HG03457 (cell line): ENCODE data around the gene TRMT10A.
"Not testable (repeated sequence)": the region's sequence is repeated elsewhere in the genome, so short reads cannot be mapped to it uniquely, and the experiment has no call there.

ENCODE experiments used
- ATAC-seq: cut with Tn5 transposase; IDR thresholded peaks from one replicate; pipeline ENCODE4 v1.9.1; 2021; ENCODE audit warnings: moderate number of reproducible peaks; ENCODE audit not compliant: unreplicated experiment

The TRMT10A gene

GRCh38 chr4:99564921-99565320 lies 1.1 kb upstream of the TRMT10A start:
- ATAC-seq = no peak

DNA sequence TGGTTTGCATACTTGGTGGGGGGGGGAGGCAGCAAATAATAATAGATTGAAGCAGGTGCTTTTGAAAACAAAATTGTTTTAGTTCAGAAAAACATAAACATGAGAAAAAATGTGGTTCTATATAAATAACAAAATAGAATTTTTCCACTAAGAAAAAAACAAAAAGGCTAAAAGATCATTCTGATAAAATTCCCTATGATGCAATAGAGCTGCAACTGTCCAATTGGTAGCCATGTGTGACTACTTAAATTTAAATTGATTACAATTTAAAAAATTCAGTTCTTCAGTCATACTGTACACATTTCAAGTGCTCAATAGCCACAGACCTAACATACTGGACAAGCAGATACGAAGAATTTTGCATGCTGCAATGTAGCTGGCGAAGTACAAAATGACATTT lies 11.0 kb downstream of the TRMT10A start:
- no peak for ATAC-seq

- ATAC-seq = no peak
Observed at GRCh38 chr4:99540277-99540939, 23.4 kb downstream of the TRMT10A start.

- ATAC-seq = no peak
Observed at GRCh38 chr4:99537674-99538073, 26.2 kb downstream of the TRMT10A start.

- no peak for ATAC-seq
Observed at GRCh38 chr4:99536848-99537247, 27.0 kb downstream of the TRMT10A start.

DNA sequence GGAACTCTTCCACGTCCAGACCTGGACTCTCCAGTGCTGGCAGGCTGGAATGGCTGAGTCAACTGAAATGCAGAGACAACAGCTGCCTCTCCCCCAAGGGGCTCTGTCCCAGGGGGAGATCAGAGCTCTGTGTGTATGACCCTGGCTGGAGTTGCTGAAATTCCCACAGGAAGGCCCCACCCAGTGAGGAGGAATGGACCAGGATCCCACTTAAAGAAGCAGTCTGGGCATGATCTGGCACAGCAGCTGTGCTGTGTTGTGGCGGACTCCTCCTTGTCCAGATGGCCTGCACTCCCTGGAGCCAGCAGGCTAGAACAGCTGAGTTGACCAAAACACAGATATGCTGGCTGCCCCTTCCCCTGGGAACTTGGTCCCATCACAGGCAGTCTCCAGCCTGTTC lies 27.6 kb downstream of the TRMT10A start:
- no peak for ATAC-seq

DNA sequence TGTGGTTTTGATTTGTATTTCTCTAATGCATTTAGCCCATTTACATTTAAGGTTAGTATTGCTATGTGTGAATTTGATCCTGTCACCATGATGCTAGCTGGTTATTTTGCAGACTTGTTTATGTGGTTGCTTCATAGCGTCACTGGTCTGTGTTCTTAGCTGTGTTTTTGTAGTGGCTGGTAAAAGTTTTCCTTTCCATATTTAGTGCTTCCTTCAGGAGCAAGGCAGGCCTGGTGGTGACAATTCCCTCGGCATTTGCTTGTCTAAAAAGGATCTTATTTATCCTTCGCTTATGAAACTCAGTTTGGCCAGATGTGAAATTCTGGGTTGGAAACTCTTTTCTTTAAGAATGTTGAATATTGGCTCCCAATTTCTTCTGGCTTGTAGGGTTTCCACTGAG lies 29.1 kb downstream of the TRMT10A start:
- ATAC-seq = not testable (repeated sequence)

DNA sequence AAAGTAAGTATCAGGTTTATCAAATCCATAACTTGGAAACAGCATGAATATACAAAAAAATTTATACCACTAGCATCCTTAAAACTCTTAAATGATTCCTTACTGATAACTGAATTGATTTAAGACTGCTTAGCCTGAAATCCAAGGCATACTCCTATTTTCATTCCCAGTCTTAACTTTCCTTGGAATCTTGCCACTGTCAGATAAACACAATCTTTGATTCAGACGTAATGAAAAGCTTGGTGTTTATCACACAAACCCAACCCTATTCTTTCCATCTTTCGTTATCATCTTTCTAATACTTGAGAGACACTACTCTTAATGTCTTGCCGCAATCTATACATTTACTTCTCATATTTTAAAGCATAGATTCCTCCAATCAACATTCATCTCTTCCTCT lies 33.9 kb downstream of the TRMT10A start:
- no peak for ATAC-seq

GRCh38 chr4:99529228-99529627 lies 34.6 kb downstream of the TRMT10A start:
- ATAC-seq = no peak

DNA sequence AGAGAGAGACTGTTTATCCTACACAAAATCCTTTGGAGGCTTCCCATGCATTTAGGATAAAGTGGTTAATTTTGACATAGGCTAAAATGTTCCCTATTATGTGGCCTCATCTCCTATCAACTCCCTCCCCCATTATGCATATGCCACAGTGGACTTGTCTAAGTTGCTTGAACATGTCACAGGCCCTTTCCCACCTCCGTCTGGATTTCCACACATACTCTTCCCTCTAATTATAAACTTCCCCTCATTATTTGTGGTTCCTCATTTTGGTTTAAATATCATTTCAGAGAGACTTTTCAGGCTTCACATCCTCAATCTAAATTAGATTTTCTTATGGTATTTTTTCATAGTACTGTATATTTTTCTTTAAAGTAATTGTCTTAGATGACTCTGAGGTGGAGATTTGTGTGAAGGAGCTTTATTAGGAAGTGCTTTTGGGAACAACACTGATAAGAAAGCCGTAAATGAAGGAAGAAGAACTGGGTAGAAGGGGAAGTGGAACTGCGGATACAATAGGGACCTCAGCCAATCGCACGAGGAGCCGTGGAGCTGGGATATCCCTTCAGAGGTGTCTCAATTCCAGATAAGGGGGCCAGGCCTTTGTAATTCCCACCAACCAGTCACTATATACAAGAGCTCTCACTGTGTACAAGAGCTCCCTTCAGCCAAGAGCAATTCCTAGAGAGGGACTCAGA lies 45.1 kb downstream of the TRMT10A start:
- no peak for ATAC-seq

DNA sequence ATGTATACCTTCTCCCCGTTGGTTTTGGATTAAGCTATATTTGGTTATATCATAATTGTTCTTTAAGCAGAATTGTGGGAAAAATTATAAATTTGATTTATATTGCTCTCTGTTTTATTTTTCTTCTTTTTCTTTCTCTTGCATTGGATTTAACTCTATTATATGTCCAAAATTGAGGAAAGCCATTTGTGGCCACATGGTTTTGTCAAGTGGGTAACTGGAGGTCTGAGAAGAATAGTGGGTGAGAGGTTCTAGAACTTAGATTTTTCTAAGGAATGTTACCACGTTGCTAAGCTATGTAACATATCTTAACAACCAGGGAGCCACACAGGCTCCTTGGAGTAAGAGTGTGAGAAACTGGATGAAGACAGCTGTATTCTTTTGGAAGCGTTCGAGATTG lies 53.1 kb downstream of the TRMT10A start, which contains the start of gene C4orf17:
Gene C4orf17 (plus strand): TSS at position 301 of the 400 bp plus-strand sequence. CDS start 2,061 bp downstream, outside the sequence.
- no peak for ATAC-seq

DNA sequence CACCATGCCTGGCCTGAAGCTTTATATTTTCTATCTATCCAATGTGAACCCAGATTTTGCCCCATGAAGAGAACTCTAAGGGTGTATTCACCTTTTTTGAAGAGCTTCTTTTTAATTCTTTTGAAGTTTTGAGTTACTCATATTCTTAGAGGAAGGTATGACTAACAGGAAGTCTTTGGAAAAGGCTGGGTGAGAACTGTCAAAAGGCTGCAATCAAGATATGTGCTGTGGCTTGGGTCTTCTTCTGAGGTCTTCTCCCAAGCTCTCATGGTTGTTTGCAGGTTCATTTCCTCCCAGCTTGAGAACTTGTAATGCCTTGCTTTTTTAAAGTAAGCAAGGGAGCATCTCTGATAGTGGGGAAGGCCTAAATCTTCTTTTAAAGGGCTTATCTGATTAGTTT lies 56.1 kb downstream of the TRMT10A start:
- no peak for ATAC-seq

DNA sequence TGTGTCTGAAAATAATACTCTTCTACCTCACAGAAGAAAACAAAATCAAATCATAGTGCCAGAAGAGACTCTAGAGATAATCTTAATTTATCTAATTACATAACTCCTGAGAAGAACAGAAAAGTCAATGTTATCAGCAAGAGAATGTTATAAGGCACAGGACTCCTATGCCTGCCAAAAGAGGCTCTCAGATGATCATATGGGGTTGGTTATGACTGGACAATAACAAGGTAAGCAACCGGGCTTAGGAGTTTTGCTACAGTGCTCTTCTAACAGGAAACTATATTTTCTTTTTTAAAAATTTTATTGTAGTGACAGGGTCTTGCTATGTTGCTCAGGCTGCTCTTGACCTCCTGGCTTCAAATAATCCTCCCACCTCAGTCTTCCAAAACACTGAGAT lies 56.5 kb downstream of the TRMT10A start:
- ATAC-seq = no peak

- ATAC-seq = no peak
Observed at GRCh38 chr4:99506781-99507180, 57.1 kb downstream of the TRMT10A start.

DNA sequence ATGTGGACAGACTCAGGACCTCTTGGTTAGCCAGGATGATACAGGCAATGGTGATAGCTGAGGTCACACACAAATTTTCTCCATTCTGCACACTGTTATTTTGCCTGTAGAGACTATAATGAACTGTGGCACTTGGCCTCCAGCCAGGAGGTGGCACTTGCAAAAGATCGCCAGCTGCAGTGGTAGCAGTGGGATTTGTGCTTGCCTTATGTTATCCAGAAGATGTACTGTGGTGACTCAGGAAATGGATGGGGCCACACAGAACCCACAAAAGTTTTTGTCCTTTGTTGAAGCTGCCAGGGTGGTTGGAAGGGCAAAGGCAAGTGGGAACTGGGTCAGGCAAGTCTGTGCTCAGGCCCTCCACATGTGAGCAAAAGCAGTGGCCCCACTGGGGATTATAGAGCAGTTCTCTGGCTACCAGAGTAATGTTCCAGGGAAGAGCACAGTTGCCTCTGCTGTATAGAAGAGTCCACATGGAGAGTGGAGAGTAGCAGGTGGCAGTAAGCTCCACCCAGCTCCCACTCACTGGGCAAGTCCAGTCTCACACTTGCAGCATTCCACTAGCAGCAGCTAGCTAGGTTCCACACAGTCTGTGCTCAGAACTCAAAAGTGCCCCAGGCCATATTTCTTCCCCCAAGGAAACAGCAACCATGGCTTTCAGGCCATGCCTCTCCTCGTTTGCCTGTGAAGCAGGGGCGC lies 58.9 kb downstream of the TRMT10A start:
- no peak for ATAC-seq
